ENCODE results near the gene SPINDOC.

GRCh38 chr11:63821411-63821810 lies 8.2 kb downstream of the SPINDOC start:
- no peak for TF ChIP-seq CTCF (IDR thresholded peaks at IDR 0.05)
- no peak for TF ChIP-seq POLR2A (IDR thresholded peaks at IDR 0.05)
- TF ChIP-seq POLR2AphosphoS5 (IDR thresholded peaks at IDR 0.05): peak; percentile 15

Measured in prostate gland (tissue), 2 donors.